Measurements from ENCODE around the gene WWOX. TPM values are rescaled to one million over a fixed set of nuclear protein-coding genes. Genes with fewer than 3 reads are reported as not detected.

Gene WWOX
- total and polyA plus RNA-seq, 2 donors (not counting 3 experiments of a cell fraction or from before 2014, with no cell fraction given): 6.2 to 12.5 TPM

DNA sequence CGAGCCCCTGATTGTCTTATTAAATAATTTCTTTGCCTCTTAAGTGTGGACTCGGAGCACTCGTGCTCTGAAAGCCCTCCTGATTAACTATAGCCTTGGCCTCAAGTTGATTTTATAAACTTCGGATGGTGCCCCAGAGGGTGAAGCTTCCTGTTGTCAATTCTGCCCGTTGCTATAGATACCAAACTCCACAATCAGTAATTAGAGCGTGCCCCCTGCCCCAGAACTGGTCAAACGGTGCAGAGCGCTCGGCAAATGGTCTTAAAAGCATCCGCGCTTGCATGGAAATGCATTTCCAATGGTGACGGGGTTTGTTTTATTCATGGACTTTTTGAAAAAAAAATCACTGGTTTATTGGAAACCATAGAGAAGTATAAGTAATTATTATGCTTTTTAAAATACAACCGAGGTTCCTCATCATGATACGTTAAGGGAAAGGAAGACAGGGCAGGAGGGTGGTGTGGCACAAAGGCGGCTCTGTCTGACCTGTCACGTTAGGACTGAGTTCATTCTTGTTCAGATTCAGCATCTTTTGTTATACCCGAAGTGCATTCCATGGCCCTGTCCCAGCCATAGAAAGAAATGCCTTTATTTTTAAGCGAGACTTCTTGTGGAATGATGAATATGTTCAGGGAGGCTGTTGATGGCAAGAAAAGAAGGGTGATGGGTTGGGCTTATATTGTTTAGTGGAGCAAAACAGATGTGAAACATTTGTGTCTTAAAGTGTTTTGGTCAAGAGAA, 1024.7 kb downstream of the WWOX start:
- Histone ChIP-seq H3K27me3 (ENCODE audit: control insufficient read depth in 2 of 2, insufficient read depth in 2 of 2, low read length in 2 of 2) (no peaks in the 10 kb centered on the region), H3K27ac (ENCODE audit: insufficient read depth, low read depth, low read length) (no peak overlapping the region), H3K79me2 (ENCODE audit: control insufficient read depth, insufficient read depth, low read length) (no peaks in the 10 kb centered on the region), H4K20me1 (replicated peaks; ENCODE audit: control insufficient read depth, extremely low read depth, insufficient read depth, low read length) (no peaks in the 10 kb centered on the region), H3K4me1 (ENCODE audit: control insufficient read depth, extremely low read depth, insufficient read depth, low read length) (no peaks in the 10 kb centered on the region), H2AFZ (ENCODE audit: low read depth, low read length) (no peak overlapping the region), H3K9ac (replicated peaks; ENCODE audit: extremely low read depth, insufficient read depth, low read length) (no peak overlapping the region), H3K36me3 (ENCODE audit: control insufficient read depth in 2 of 2, extremely low read depth in 1 of 2, insufficient read depth in 2 of 2, low read length in 2 of 2) (no peaks in the 10 kb centered on the region), H3K9me3 (replicated peaks; ENCODE audit: control insufficient read depth, insufficient read depth, low read length) (peaks cover 7% of the 10 kb centered on the region), H3K4me3 (replicated peaks in 1 of 3; ENCODE audit: insufficient read depth in 1 of 3, low read depth in 1 of 3, low read length in 3 of 3) (no peak overlapping the region), H3K9me1 (replicated peaks; ENCODE audit: control insufficient read depth, extremely low read depth, insufficient read depth, low read length) (no peaks in the 10 kb centered on the region), H3K4me2 (ENCODE audit: insufficient read depth, low read length) (no peak overlapping the region)
- TF ChIP-seq EZH2 (IDR thresholded peaks at IDR 0.05; ENCODE audit: borderline replicate concordance, low read depth, low read length, severe bottlenecking) (no peak), JUN (IDR thresholded peaks at IDR 0.05; ENCODE audit: borderline replicate concordance, insufficient read depth, insufficient read length, low read depth) (no peak), GATA2 (IDR thresholded peaks at IDR 0.05; ENCODE audit: insufficient read depth, insufficient read length, low read depth, low read length) (no peak), MYC (IDR thresholded peaks at IDR 0.05; ENCODE audit: low read depth, low read length) (no peak), POLR2AphosphoS5 (IDR thresholded peaks at IDR 0.05; ENCODE audit: insufficient read depth, low read depth, low read length) (no peak), POLR2A (IDR thresholded peaks at IDR 0.05; ENCODE audit: low read depth, low read length) (no peak), FOS (IDR thresholded peaks at IDR 0.05; ENCODE audit: borderline replicate concordance, insufficient read depth, low read length) (no peak)
- TF ChIP-seq, protein P1, sequence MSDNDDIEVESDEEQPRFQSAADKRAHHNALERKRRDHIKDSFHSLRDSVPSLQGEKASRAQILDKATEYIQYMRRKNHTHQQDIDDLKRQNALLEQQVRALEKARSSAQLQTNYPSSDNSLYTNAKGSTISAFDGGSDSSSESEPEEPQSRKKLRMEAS (IDR thresholded peaks at IDR 0.05; ENCODE audit: insufficient read depth, insufficient read length): no peak
- TF ChIP-seq, protein P2, sequence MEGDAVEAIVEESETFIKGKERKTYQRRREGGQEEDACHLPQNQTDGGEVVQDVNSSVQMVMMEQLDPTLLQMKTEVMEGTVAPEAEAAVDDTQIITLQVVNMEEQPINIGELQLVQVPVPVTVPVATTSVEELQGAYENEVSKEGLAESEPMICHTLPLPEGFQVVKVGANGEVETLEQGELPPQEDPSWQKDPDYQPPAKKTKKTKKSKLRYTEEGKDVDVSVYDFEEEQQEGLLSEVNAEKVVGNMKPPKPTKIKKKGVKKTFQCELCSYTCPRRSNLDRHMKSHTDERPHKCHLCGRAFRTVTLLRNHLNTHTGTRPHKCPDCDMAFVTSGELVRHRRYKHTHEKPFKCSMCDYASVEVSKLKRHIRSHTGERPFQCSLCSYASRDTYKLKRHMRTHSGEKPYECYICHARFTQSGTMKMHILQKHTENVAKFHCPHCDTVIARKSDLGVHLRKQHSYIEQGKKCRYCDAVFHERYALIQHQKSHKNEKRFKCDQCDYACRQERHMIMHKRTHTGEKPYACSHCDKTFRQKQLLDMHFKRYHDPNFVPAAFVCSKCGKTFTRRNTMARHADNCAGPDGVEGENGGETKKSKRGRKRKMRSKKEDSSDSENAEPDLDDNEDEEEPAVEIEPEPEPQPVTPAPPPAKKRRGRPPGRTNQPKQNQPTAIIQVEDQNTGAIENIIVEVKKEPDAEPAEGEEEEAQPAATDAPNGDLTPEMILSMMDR (IDR thresholded peaks at IDR 0.05; ENCODE audit: extremely low read depth in 1 of 2, insufficient read depth in 1 of 2, low read depth in 1 of 2, low read length in 2 of 2): no peak
- ChIA-PET CTCF (no interaction called here), POLR2A (no interaction called here)
- dilution Hi-C loops (cut with MboI; ENCODE audit: extremely low pct_ligation_motif_present, low sequenced_read_pairs) (no loop called here), intact Hi-C loops (cut with micrococcal nuclease) (no loop called here)
- DNase-seq (ENCODE audit: low read depth, low spot score) (no peak), FAIRE-seq (no peak)
- no TSS peak for BruUV-seq (replicated peaks)
